Fibroblast of skin of back (primary cell): ENCODE results near the gene NMNAT2.
A peak's percentile ranks its signal among the peaks of the same experiment; 100 is the strongest.

ENCODE experiments used
- DNase-seq: peaks from one replicate; pipeline ENCODE4 v3.0.0-alpha.2; 2013

NMNAT2 gene

GRCh38 chr1:183234660-183235476, 183.3 kb downstream of the NMNAT2 start:
- peak; percentile 98 for DNase-seq

- DNase-seq = no peak
Measured at GRCh38 chr1:183233113-183233512, 185.1 kb downstream of the NMNAT2 start.

GRCh38 chr1:183231545-183231944, 186.6 kb downstream of the NMNAT2 start:
- DNase-seq = no peak

- no peak for DNase-seq
Measured at GRCh38 chr1:183230413-183230812, 187.8 kb downstream of the NMNAT2 start.

- no peak for DNase-seq
Measured at GRCh38 chr1:183228347-183229220, 189.6 kb downstream of the NMNAT2 start.

- peak; percentile 64 for DNase-seq
Measured at GRCh38 chr1:183227422-183228346, 190.5 kb downstream of the NMNAT2 start.

GRCh38 chr1:183226963-183227362, 191.2 kb downstream of the NMNAT2 start:
- no peak for DNase-seq

GRCh38 chr1:183226361-183226760, 191.8 kb downstream of the NMNAT2 start:
- DNase-seq = no peak

- DNase-seq = peak; percentile 42
Measured at GRCh38 chr1:183223467-183223866, 194.7 kb downstream of the NMNAT2 start.

- DNase-seq = no peak
Measured at GRCh38 chr1:183222909-183223308, 195.3 kb downstream of the NMNAT2 start.

- DNase-seq = no peak
Measured at GRCh38 chr1:183219616-183220009, 198.6 kb downstream of the NMNAT2 start.

- DNase-seq = no peak
Measured at GRCh38 chr1:183218971-183219615, 199.1 kb downstream of the NMNAT2 start.

GRCh38 chr1:183218027-183218618, 200.1 kb downstream of the NMNAT2 start:
- no peak for DNase-seq

- no peak for DNase-seq
Measured at GRCh38 chr1:183215936-183216335, 202.2 kb downstream of the NMNAT2 start.

- DNase-seq = peak; percentile 47
Measured at GRCh38 chr1:183215076-183215720, 203.0 kb downstream of the NMNAT2 start.

GRCh38 chr1:183214021-183214970, 203.9 kb downstream of the NMNAT2 start:
- no peak for DNase-seq

- DNase-seq = no peak
Measured at GRCh38 chr1:183212870-183213269, 205.3 kb downstream of the NMNAT2 start.

GRCh38 chr1:183210681-183211080, 207.5 kb downstream of the NMNAT2 start:
- no peak for DNase-seq

GRCh38 chr1:183209533-183210158, 208.5 kb downstream of the NMNAT2 start:
- DNase-seq = peak; percentile 86
